ENCODE results near the gene KNDC1.

- TF ChIP-seq POLR2A (IDR thresholded peaks at IDR 0.05; ENCODE audit: low read length) (no peak), GATA1 (IDR thresholded peaks at IDR 0.05; ENCODE audit: low read depth, low read length) (no peak)
These were observed 61.3 kb downstream of the KNDC1 start for GRCh38 chr10:133221331-133221730.

All from erythroblast (primary cell).